ENCODE data around the gene EFNA4.

Gene EFNA4

GRCh38 chr1:155022136-155022926, 41.2 kb upstream of the EFNA4 start:
- no peak for FAIRE-seq

DNA sequence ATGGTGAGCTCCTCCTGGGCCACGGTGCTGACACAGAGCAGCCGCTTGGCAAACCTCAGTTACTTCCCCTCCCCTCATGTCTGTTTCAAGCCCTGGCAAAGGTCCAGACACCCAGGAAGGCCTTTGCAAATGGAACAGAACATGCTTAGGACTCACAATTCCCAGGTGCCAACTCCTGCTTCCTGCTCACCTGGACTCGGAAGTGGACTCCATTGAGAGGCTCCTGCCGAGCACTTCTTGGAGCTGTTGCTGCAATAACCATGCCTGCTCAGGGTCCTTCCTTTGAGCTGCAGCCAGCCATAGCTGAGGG, 40.7 kb upstream of the EFNA4 start:
- no peak for FAIRE-seq
- DNase-seq (ENCODE audit: insufficient read length), result no peak
- TF ChIP-seq TAF1 (IDR thresholded peaks at IDR 0.05; ENCODE audit: borderline replicate concordance, low read depth, low read length) (no peak), POLR2A (IDR thresholded peaks at IDR 0.05; ENCODE audit: low read depth, low read length) (no peak), POLR2AphosphoS5 (IDR thresholded peaks at IDR 0.05; ENCODE audit: low read depth, low read length) (no peak)

More at GRCh38 chr1:155022136-155022926, 41.2 kb upstream of the EFNA4 start:
- TF ChIP-seq POLR2AphosphoS5 (IDR thresholded peaks at IDR 0.05; ENCODE audit: low read depth, low read length), result no peak
- TF ChIP-seq POLR2A (IDR thresholded peaks at IDR 0.05; ENCODE audit: low read depth, low read length), result no peak
- TF ChIP-seq TAF1 (IDR thresholded peaks at IDR 0.05; ENCODE audit: borderline replicate concordance, low read depth, low read length), result no peak
- DNase-seq (ENCODE audit: insufficient read length), result no peak

DNA sequence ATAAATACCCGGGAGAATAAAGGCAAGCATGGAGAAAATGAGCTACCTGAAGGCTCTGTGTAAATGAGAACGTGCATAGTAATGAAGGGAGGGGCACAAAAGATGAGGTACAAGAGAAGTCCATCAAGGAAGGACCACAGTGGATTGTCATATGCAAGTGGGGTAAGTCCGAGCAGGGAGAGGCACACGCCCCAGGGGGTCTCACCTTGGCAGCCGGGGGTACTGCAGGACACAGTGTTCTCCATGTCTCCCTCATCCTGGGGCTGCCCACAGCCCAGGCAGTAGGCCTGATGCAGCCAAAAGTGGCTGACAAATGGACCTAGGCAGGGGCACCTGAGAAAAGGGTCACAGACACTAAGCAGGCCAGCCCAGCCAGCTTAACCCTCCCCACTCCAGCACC, 39.9 kb upstream of the EFNA4 start:
- FAIRE-seq, result no peak
- TF ChIP-seq TAF1 (IDR thresholded peaks at IDR 0.05; ENCODE audit: borderline replicate concordance, low read depth, low read length), result no peak
- no peak for TF ChIP-seq POLR2AphosphoS5 (IDR thresholded peaks at IDR 0.05; ENCODE audit: low read depth, low read length)
- no peak for TF ChIP-seq POLR2A (IDR thresholded peaks at IDR 0.05; ENCODE audit: low read depth, low read length)
- no peak for DNase-seq (ENCODE audit: insufficient read length)

- no peak for DNase-seq (ENCODE audit: insufficient read length)
- no peak for FAIRE-seq
- no peak for TF ChIP-seq TAF1 (IDR thresholded peaks at IDR 0.05; ENCODE audit: borderline replicate concordance, low read depth, low read length)
Observed at GRCh38 chr1:155024315-155024714, 39.2 kb upstream of the EFNA4 start.

DNA sequence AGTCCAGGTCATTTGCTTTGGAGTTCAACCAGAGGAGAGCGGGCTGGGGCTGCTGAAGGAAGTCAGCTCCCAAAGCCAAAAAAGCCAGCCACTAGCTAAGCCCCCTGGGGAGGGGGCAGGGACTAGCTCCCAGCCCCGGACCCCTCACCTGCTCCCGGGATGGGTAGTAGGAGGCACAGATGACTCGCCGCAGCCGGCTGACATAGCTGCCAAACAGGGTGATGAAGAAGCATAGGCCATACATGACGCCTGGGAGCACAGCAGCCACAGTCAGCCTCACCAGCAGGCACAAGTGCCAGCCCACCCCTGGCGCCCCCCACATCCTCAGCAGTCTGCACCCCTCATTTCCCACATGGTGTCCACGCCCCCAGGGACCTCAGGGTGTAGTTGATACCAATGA, 37.4 kb upstream of the EFNA4 start:
- DNase-seq (ENCODE audit: insufficient read length) (no peak), FAIRE-seq (no peak)
- no peak for TF ChIP-seq POLR2AphosphoS5 (IDR thresholded peaks at IDR 0.05; ENCODE audit: low read depth, low read length)
- no peak for TF ChIP-seq TAF1 (IDR thresholded peaks at IDR 0.05; ENCODE audit: borderline replicate concordance, low read depth, low read length)
- TF ChIP-seq POLR2A (IDR thresholded peaks at IDR 0.05; ENCODE audit: low read depth, low read length), result no peak

GRCh38 chr1:155026588-155026987, 37.0 kb upstream of the EFNA4 start:
- no peak for TF ChIP-seq POLR2A (IDR thresholded peaks at IDR 0.05; ENCODE audit: low read depth, low read length)
- TF ChIP-seq POLR2AphosphoS5 (IDR thresholded peaks at IDR 0.05; ENCODE audit: low read depth, low read length), result no peak
- TF ChIP-seq TAF1 (IDR thresholded peaks at IDR 0.05; ENCODE audit: borderline replicate concordance, low read depth, low read length), result no peak
- FAIRE-seq, result no peak
- no peak for DNase-seq (ENCODE audit: insufficient read length)

DNA sequence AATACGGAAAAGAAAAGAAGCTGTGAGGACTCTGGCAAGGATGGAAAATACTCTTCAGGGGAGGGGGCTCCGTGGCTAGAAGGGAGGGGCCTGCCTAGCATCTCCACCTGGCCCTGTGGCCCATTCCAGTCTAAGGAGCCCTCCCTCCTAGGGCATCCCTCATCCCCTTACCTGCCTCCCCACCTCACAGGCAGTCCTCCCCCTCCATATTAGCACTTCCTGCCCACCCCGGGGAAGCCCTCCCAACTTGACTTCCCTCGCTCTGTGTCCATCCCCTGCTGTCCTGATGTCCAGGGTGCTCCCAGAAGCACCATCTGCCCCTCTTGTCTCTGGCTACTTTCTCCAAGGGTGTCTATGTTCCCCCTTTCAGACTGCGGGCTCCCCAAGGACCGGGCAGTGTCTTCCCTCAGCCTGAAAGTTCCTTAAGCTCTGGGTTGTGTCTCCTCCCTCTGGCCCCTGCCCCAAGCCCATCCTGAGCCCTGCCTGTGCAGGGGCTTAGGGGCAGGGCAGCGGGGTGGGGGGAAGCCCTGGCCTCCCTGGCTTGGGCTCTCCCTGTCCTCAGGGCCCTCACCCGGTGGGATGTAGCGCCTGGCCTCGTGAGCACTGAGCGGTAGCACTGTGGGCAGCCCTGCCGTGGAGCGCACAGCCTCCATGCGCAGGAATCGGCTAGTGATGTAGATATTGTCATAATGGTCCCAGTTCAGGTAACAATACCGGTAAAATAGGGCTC, 33.9 kb upstream of the EFNA4 start:
- no peak for TF ChIP-seq POLR2AphosphoS5 (IDR thresholded peaks at IDR 0.05; ENCODE audit: low read depth, low read length)
- no peak for TF ChIP-seq POLR2A (IDR thresholded peaks at IDR 0.05; ENCODE audit: low read depth, low read length)
- no peak for TF ChIP-seq TAF1 (IDR thresholded peaks at IDR 0.05; ENCODE audit: borderline replicate concordance, low read depth, low read length)
- FAIRE-seq (no peak), DNase-seq (ENCODE audit: insufficient read length) (no peak)

- FAIRE-seq (no peak), DNase-seq (ENCODE audit: insufficient read length) (no peak)
- TF ChIP-seq POLR2A (IDR thresholded peaks at IDR 0.05; ENCODE audit: low read depth, low read length), result no peak
- no peak for TF ChIP-seq TAF1 (IDR thresholded peaks at IDR 0.05; ENCODE audit: borderline replicate concordance, low read depth, low read length)
- TF ChIP-seq POLR2AphosphoS5 (IDR thresholded peaks at IDR 0.05; ENCODE audit: low read depth, low read length), result no peak
Observed at GRCh38 chr1:155030243-155030795, 33.2 kb upstream of the EFNA4 start.

DNA sequence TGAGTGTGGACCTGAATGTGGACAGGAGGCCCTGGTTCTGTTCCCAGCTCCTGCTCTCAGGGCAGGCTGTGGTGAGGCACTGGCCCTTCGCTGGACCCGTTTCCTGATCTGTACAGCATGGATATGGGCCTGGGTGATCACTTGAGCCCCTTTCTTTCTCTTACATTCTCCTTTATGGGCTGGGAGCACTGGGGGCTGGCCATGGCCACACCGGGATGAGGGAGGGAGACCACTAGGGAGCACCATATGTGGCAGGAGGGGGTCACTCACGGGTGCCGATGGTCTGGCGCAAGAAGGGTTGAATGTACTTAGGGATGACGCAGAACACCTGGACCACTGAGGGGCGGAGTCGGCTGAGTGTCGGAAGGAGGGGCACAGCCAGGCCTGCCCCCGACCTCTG, 32.6 kb upstream of the EFNA4 start:
- DNase-seq (ENCODE audit: insufficient read length) (no peak), FAIRE-seq (no peak)
- TF ChIP-seq POLR2A (IDR thresholded peaks at IDR 0.05; ENCODE audit: low read depth, low read length), result no peak
- TF ChIP-seq POLR2AphosphoS5 (IDR thresholded peaks at IDR 0.05; ENCODE audit: low read depth, low read length), result no peak
- no peak for TF ChIP-seq TAF1 (IDR thresholded peaks at IDR 0.05; ENCODE audit: borderline replicate concordance, low read depth, low read length)

DNA sequence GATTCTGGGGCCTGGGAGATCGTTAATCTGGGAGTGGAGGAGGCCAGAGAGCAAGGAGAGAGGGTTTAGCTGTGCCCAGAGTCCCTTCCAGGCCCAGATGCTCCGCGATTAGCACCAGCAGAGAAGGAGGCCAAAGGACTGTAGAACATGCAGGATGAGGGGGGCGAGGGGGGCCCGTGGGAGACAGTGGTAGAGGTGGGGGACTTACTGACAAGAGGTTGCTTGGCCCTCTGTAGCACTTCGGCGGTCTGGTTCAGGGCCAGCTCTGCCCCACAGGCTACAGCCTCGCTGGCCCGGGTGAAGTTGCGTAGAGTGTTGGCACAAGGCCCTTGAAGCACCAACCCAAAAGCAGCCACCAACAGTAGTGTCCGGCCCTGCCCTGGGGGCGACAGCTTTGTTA, 30.7 kb upstream of the EFNA4 start:
- TF ChIP-seq POLR2AphosphoS5 (IDR thresholded peaks at IDR 0.05; ENCODE audit: low read depth, low read length) (no peak), TAF1 (IDR thresholded peaks at IDR 0.05; ENCODE audit: borderline replicate concordance, low read depth, low read length) (no peak), POLR2A (IDR thresholded peaks at IDR 0.05; ENCODE audit: low read depth, low read length) (no peak)
- FAIRE-seq (no peak), DNase-seq (ENCODE audit: insufficient read length) (no peak)

DNA sequence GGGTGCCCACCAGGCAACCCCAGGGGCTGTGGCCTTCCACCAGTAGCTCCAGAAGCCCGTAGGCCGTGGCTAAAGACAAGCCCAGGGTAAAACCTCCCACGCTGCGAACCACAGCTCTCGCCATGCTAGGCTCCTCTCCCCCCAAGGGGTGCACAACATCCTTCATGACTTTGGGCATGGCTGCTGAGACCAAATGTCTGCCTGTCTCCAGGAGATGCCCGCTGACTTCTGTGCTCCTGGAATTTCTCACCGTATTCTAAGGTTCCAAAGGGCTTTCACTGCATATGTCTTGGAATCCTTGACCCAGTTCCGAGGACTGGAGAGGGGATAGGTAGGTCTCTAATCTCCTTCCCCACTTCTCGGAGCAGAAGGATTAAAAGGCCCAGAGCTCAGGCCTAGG, 30.0 kb upstream of the EFNA4 start, which contains the start of the genes DCST1 and DCST2:
Gene DCST1, plus strand, starts transcription at position 301 of the 400 bp plus-strand sequence. CDS start 213 bp downstream, outside the sequence.
Gene DCST2, minus strand, starts transcription at position 258 of the 400 bp plus-strand sequence. Its CDS starts 80 bp downstream, at position 178.
- no peak for FAIRE-seq

More for the DNA sequence above, 30.0 kb upstream of the EFNA4 start, which contains the start of the genes DCST1 and DCST2:
- DNase-seq (ENCODE audit: insufficient read length), result no peak
- TF ChIP-seq POLR2AphosphoS5 (IDR thresholded peaks at IDR 0.05; ENCODE audit: low read depth, low read length), result no peak
- no peak for TF ChIP-seq TAF1 (IDR thresholded peaks at IDR 0.05; ENCODE audit: borderline replicate concordance, low read depth, low read length)
